NCI-H187 (cell line): ENCODE measurements around the gene GNLY.
"Not testable (repeated sequence)": the region's sequence is repeated elsewhere in the genome, so short reads cannot be mapped to it uniquely, and the experiment has no call there.

Experiments used
- DNase-seq, 2 experiments: peaks; one replicate each; lab custom pipeline; 2025; lab: John Stamatoyannopoulos, UW

Gene GNLY

DNA sequence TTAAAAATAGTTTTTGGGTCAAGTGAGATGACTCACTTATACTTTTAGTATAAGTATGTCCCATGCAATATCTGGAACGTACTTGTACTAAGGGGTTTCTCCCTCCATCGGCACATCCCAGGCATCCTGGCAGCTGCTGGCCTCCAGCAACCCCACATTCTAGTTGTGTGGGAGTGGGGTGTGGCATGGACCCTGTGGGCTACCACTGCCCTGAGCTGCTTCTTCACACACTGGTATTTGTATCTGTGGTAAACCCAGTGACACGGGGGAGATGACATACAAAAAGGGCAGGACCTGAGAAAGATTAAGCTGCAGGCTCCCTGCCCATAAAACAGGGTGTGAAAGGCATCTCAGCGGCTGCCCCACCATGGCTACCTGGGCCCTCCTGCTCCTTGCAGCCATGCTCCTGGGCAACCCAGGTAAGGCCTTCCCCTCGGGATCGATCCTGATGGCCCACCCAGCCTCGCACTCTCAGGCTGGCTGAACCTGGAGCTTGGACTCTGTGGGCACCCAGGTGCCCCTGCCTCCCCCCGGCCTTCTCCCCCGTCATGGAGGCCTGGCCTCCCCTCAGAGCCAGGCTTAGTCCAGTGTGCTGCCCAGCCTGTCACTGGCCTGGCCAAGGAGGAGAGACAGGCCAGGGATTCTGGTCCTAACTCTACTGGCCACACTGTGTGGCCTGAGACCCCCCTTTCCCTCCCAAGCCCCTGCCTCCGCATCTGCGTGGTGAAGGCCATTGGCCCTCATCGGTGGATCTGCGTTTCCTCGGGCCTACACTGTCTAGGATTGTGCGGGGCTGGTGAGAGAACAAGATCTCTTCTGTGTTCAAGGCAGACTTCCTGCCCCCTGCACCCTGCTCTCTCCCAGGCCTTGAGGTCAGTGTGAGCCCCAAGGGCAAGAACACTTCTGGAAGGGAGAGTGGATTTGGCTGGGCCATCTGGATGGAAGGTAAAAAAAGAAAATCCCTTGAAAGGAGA is at the start of gene GNLY:
TSS of gene GNLY (plus strand) at position 307 of the 974 bp plus-strand sequence. CDS start at position 368, 61 bp downstream.
- DNase-seq, result no peak

DNA sequence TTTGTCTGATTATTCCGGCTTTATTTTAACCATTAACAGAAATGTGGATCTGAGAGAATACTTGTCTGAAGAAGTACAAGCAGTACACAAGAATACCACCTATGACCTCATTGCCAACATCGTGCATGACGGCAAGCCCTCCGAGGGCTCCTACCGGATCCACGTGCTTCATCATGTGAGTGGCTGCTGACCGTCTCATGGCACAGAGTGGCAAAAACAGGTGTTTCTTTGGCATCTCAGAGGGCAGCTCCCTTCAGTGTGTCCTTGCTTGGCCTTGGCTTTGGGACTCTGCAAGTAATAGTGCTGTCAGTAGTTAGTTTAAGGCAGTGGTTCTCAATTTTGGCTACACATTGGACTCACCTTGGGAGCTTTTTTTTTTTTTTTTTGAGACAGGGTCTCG is 49.2 kb upstream of the GNLY start:
- no peak for DNase-seq

DNA sequence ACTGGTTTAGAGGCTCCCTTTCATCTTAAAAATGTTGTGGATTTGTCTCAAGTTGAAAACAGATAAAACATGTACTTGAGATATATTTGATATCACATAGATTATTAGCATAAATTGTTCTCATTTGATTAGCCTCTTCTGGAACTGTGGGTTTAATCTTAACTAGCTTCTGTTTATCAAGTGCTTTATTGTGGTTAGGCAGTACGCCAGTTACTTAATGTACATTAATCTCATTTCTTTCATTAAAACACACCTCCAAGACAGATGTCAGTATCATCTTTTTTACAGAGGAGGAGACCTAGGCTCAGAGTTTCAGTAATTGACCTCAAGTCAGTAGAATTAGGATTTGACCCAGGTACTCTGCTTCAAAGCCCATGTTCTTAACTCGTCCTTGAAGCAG is 48.0 kb upstream of the GNLY start:
- DNase-seq, result no peak

DNA sequence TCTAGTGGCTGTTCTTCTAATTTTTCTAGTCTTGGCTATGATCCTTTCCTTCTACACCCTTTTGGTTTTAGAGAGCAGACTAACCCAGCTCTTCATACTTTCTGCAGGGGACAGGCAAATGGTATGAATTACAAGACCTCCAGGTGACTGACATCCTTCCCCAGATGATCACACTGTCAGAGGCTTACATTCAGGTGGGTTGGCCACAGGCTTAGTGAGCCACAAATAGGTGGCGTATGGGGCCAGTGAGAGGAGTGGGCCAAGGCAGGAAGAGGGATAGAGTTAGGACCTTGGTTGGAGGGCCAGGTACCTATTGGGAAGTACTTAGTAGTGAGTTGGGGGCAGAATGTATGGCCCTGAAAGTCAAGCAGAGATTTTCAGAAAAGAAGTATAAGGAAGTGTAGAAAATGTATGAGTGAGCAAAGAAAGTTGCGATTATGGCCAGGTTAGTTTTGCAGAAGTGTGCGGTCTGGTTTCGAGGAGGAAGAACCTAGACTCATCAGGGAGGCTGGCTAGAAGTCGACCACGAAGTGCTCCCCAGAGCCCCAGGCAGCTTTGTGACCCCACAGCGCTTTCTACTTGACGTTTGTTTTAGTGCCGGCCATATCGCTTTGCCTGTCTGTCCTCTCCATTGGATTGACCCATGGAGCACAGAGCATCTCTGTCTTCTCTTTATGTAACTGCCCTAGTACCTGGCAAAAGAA is 46.2 kb upstream of the GNLY start:
- no peak for DNase-seq

DNA sequence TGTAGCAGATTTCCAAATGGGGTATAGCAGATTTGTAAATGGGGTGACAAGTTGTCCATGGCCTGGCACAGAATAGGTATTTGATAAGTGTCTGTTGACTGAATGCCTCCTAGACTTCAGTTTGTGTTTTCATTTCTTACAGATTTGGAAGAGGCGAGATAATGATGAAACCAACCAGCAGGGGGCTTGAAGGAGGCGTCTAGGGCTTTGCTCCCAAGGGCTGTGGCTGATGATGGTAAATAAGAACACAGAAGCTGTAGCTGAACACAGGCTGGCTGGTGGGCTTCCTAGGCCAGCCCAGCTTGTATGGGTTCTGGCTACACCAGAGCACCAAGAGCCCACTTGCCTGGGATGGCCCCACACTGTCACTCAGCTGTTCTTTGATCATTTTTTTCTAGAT is 45.5 kb upstream of the GNLY start:
- no peak for DNase-seq

DNA sequence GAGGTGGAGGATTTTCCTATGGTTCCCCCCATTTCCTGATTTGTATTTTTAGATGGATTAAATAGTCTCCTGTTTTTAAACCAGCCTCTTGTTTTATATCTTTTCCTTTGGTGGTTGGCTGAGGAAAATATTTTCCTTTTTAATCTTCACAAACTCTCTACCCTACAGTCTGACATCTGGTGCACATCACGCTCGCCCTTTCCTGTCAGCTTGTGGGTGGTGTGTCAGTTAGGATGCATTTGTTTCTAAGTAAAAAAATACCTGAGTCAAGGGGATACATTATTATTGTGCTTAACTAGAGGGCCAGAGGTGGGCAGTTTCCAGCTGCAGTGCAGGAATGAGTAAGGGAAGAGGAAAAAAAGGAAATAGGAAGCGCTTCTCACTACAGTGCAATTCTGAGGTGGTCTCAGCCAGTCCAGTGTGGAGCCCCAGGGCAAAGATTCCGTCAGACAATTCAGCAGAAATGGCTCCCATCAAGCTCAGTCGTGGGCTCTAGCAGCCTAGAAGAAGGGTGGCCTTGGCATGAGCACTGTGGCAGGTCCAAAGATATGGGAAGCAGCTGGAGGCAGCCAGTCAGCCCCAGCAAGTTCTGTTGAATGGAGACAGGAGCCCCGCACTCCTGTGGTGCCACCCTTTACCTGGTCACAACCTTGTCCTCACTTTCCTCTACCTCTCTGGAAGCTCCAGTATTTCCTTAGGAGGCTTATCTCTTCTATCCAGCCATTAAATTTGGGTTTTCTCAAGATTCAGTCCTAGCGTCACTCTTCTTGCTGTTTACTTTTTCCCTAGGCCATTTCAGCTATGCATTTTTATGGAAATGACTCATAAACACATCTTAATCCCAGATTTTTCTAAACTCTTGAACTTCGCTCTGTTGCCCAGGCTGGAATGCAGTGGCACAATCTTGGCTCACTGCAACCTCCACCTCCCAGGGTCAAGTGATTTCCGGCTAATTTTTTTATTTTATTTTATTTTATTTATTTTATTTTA is 44.7 kb upstream of the GNLY start:
- no peak for DNase-seq

DNA sequence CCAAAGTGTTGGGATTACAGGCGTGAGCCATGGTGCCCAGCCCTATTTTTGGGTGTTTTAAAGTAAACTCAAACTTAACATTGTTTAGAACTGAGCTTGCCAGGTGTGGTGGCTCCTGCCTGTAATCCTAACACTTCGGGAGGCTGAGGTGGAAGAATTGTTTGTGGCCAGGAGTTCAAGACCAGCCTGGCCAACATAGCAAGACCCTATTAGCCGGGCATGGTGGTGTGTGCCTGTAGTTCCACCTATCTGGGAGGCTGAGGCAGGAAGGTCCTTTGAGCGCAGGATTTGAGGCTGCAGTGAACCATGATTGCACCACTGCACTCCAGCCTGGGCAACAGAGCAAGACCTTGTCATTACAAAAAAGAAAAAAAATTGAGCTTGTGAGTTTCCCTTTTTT is 43.7 kb upstream of the GNLY start:
- no peak for DNase-seq

DNA sequence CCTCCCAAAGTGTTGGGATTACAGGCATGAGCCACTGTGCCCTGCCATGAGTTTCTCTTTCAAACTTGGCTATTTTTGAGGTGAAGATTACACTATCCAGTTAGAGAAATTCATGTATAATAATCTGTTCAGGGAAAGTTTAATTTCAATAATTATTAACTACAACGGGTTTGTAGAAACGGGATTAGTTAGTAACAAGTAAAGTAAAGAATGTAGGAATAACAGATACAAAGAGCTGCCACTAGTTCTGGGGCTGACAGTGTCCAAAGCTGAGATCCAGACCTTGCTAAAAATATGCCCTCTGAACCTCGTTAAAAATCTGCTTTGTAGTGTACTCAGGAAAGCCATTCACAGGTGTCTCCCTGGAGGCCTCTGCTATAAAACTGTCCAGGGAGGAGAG is 43.1 kb upstream of the GNLY start:
- DNase-seq, result no peak

DNA sequence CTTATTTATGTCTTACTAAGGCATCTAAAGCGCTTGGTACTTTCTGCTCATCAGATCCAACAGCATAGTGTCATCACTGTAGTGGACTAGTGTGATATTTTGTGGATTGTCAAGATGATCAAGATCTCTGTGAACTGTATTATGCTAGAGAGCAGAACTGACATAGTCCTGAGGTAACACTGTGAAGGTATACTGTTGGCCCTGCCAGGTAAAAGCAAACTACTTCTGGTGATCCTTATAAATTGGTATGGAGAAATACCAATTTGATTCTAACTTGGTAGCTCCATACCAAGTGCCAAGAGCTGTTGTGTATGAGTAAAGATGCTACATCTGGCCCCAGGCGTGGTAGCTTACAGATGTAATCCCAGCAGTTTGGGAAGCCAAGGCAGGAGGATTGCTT is 42.1 kb upstream of the GNLY start:
- no peak for DNase-seq

DNA sequence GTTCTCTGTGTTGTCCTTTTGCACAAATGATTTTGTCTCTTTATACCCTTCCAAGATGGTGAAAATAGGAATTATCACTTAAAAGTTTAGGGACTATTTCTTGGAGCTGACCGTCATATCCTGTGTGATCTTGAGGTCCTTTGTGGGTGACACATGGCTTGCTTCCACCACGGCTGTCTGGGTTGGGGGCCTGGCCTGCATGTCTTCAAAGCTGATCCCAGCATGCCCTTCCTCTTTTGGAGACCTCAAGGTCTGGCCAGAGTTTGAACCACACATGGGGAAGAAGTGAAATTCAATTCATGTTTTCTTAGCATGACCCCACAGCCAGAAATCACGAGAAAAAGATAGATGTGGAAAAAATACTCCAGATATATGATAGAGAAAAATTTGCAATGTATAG is 40.2 kb upstream of the GNLY start:
- no peak for DNase-seq

DNA sequence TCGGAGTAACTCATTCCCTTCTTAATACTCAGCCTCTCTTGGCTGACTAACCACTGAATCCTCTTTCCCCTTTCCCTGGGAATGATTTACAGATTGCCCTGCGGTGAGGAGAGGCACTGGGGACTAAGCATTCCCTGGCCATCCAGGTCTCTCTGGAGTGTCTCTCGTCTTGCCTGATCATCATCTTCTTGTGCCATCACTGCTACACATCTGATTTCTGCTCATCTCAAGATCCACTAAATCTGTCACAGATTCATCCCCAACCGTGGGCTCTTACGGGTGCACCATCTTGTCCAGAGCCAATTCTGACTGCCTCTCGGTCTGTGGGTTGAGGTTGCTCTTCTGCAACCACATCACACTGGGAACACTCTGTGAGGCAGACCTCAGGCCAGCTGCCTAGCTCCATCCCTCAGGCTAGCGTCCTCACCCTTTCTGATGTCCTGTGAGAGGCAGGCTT is 38.2 kb upstream of the GNLY start:
- no peak for DNase-seq

DNA sequence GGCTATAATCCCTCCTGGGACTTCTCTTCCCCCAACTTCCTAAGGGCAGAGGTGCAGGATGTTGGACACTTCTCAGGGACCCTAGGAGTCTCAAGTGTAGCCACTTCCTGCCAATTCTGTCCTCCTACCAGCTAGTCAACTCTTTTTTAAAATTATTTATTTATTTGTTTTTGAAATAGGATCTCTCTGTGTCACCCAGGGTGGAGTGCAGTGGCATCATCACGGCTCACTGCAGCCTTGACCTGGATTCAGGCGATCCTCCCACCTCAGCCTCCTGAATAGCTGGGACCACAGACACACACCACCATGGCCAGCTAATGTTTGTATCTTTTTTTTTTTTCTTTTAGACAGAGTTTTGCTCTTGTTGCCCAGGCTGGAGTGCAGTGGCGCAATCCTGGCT is 37.7 kb upstream of the GNLY start:
- DNase-seq, result no peak

DNA sequence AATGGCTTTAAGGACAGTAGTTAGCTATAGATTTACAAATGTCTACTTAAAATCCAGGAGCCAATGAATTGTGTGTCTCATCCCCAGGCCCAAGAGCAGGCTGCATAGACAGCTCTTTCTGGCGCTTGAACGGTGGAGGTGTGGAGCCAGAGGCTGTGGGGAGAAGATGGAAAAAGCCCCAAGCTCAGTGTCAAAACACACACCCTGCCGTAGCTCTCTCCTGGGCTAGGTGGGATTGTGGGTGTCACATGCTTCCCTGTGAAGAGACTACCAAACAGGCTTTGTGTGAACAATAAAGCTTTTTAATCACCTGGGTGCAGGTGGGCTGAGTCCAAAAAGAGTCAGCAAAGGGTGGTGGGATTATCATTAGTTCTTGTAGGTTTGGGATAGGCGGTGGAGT is 36.8 kb upstream of the GNLY start:
- DNase-seq, result not testable (repeated sequence)

DNA sequence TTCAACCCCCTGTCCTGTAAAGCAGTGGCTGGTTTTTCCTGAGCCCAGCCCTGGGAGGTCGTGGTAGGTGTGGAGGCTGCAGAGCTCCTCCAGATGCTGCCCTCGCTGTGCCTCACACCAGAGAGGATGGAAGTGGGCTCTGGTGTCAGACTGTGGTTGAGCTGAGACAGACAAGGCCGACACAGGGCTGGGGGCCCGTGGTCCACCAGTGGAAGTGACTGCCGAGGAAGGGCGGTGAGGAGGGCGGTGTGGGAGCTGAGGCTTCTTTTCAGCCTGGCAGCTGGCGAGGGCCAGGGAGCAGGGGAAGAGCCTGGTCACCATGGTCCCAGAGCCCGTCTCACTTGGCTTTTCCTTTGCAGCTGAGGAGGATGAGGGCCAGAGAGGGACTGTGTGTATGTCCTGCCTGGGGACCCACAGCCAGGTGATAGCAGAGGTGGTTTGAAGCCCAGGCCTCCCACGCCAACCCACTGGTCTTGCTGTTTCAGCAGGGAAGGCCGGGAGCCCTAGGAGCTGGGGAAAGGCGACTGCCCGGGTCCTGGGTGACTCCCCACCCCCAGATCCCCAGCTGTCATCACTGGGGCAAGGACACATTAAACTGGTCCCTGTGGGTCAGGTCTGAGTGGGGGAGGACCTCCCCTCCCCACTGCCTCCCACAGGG is 34.7 kb upstream of the GNLY start:
- no peak for DNase-seq

DNA sequence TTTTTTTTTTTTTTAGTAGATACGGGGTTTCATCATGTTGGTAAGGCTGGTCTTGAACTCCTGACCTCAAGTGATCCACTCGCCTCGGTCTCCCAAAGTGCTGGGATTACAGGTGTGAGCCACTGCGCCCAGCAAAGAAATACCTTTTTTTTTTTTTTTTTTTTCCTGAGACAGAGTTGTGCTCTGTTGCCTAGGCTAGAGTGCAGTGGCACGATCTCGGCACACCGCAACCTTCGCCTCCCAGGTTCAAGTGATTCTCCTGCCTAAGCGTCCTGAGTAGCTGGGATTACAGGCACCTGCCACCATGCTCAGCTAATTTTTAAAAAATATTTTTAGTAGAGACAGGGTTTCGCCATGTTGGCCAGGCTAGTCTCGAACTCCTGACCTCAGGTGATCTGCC is 33.9 kb upstream of the GNLY start:
- DNase-seq, result not testable (repeated sequence)

DNA sequence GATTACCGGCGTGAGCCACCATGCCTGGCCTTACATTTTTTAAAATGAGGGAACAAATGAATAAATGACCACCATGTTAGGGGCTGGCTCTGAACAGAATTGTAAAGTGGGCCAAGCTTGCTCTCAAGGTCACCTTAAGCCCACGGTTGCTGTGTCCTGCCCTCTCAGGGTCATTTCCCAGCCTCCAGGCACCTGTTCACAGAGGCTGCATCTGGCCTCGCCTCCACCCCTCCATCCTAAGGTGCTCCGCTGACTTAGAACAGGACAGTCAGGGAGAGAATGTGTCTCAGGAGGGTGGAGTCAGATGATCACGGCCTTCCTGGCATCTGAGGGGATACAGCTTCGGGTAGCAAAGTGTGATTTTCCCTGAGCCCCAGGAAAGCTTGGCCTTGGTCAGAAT is 33.4 kb upstream of the GNLY start:
- no peak for DNase-seq

DNA sequence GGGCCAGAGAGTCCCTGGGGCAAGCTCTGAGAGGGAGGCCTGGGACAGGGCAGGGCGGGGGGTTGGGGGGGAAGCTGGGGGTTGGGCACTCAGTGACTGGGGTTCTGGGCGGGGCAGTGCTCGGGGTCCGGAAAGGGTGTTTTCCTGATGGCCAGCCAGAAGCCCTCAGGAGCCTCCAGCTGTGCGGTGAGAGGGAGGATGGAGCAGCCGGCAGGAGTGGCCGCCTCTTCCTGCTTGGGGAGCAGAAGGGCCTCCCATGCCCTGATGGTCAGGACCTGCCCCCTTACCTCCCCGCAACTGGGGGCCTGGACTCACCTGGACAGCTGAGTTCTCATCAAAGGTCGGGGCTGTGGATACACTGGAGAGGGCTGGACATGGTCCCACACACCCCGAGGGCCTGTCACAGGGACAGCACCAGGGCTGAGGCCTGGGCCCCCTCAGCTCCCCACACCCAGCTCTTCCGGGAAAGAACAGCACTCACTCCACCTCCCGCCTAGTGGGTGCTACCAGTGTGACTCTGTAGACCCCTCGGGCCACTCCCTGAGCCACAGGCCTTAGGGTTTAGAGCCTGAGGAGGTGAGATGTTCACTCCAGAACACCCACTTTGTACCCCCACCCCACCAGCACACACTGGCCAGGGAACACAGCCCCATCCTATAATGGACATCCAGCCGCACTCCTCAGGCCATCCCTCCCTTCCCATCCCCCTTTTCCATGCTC is 32.9 kb upstream of the GNLY start:
- DNase-seq, result no peak

DNA sequence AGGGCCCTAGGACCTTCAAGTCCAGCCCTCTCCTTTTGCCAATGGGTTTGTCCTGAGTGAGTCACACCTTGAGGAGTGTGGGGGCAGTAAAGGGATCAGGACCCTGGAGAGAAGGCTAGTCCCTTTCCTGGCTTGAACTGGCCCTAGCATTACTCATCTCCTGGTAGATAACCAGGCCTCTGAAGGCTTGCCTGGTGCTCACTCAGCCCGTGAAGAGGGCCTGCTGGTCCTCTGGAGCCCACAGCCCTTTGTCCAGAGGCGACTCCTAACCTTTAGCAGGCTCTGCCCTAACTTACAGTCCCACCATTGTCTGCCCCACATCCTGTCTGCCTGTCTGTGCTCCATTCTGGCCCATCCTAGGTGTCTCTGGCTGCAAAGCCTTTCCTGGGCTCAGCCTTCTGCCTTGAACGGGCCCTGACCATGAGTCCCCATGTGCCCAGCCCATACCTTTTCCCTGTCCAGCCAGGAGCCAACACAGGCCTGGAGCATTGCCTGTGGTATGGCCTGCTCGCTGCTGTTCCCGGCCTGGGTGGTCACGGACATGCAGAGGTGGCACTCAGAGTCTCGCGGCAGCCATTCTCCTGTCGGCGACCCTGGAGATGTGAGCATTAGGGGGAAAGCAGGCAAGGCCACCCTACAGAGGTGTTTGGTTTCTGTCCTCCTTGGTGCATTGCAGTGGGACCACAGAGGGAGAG is 31.1 kb upstream of the GNLY start:
- no peak for DNase-seq

DNA sequence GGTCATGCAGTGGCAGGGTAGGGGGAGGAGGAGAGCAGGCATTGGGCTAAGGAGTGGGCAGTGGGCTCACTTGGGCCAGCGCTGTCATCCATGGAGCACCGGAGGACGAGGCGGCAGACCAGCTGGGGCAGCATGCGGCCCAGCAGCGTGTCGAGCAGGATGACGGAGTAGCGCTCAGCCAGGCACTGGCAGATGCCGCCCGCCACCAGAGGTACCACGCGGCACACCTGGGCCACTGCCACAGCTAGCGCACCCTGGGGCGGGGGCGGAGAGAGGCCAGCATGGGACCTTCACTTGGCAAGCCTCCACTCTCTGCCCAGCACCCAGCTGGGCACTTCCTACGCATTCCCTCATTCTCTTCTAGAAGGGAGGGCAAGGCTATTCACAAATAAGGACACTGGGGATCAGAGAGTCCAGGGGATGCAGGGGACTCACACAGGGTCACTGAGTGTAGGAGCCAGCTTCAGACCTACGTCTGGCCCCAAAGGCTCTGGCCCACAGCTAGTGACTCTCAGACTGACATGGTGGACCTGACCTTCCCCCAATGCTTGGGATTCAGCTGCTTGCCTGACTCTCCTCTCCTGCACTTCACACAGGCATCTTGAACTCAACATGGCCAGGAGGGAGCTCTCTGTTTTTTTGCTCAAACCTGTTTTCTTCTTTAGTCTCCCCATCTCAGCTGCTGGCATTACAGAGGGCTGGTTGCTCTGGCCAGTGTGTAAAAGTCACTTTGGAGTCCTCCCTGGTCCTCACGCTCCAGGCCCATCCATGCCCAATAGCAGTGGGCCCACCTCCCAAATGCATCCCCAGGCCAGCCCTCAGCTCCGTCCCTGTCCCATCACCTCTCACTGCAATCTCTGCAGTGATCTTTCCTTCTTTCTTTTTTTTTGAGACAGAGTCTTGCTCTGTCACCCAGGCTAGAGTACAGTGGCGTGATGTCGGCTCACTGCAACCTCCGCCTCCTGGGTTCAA is 30.3 kb upstream of the GNLY start:
- DNase-seq, result no peak
